ENCODE measurements around the gene ACAP3. TPM values are rescaled to one million over a fixed set of nuclear protein-coding genes. Genes with fewer than 3 reads are reported as not detected.

ACAP3 gene
- total RNA-seq, 2 donors from 2014 or later, result 32.5 to 60.5 TPM

GRCh38 chr1:1348420-1349255 is 40.9 kb upstream of the ACAP3 start:
- Mint-ChIP-seq H3K9me3 (no peaks in the 10 kb centered on the region), H3K27me3 (peaks cover 0 to 3% of the 10 kb centered on the region in 2 donors), H3K36me3 (no peaks in the 10 kb centered on the region), H3K4me3 (peak overlapping the region; percentile 69), H3K27ac (no peak overlapping the region), H3K4me1 (ENCODE audit: low read depth in 2 of 2) (peaks cover 0 to 11% of the 10 kb centered on the region in 2 donors)
- peak; percentile 53 to 64 for ATAC-seq
- DNase-seq (ENCODE audit: low spot score), result no peak

DNA sequence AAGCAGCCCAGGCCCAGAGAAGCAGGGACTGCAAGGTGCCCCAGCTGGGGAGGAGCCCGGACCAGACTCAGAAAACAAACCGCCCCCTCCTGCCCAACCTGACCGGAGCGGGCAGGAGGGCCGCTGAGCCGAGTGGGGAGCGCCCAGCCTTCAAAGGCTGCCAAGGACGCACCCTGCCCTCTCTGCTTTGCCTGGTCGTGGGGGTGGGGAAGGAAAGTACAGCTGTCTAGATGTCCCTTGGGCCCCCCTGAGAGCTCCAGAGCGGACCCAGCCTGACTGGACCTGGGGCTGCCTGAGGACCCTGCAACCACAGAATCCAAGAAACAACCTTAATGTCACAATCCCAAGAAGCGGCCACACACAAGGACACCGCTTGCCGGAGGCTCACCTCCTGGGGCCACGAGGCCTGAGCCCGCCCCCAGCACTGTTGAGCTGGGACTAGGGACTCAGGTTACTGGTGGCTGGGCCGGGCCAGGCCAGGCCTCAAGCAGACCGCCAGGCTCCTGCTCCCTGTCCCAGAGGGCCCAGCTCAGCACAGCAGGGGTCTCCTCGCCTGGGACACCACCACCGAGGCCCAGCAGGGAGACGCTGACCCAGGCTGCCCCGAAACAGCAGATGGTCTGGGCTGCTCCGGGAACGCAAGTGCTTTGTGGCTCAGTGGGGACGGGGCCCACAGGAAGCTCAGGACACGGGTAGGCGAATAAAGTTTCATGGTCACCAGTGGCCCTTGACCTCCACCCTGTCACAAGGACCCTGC is 40.1 kb upstream of the ACAP3 start:
- H3K4me1 Mint-ChIP-seq (ENCODE audit: low read depth in 2 of 2), result peaks cover 0 to 13% of the 10 kb centered on the region in 2 donors
- H3K27ac Mint-ChIP-seq, result no peak overlapping the region
- DNase-seq (ENCODE audit: low spot score) (no peak), ATAC-seq (no peak)
- H3K27me3 Mint-ChIP-seq, result peaks cover 0 to 3% of the 10 kb centered on the region in 2 donors
- H3K36me3 Mint-ChIP-seq, result no peaks in the 10 kb centered on the region
- H3K9me3 Mint-ChIP-seq, result no peaks in the 10 kb centered on the region
- H3K4me3 Mint-ChIP-seq, result peak overlapping the region; percentile 69

DNA sequence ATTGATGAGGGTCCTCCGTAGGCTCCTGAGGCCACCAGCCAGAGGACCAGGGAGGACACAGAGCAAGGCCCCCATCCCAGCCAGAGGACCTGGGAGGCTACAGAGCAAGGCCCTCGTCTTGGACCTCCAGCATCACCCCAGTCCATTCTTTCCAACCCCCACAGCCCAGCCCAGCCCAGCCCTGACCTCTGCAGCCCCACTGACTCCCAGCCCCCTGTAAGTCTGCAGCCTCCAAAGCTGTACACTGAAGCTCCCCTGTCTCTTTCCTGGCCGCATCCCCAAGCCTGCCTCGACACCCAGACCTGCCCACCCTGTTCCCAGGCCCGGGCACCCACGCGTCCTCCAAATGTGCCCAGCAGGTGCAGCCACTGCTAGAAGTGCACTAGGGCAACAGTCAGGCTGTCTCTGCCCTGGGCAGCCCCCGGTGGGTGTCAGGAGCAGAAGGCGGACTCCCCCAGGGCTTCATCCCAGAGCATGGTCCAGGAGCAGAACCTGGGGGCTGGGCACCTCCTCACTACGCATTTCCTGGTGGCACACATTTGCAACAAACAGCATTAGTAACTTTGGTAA is 39.4 kb upstream of the ACAP3 start:
- Mint-ChIP-seq H3K27me3 (no peaks in the 10 kb centered on the region), H3K9me3 (no peaks in the 10 kb centered on the region), H3K27ac (peak overlapping the region in 1 of 2 donors; percentile 35), H3K4me1 (ENCODE audit: low read depth in 2 of 2) (peaks cover 0 to 10% of the 10 kb centered on the region in 2 donors), H3K4me3 (peak overlapping the region; percentile 69), H3K36me3 (no peaks in the 10 kb centered on the region)
- DNase-seq (ENCODE audit: low spot score), result no peak
- no peak for ATAC-seq

- H3K27me3 Mint-ChIP-seq, result no peaks in the 10 kb centered on the region
- H3K27ac Mint-ChIP-seq, result peak overlapping the region in 1 of 2 donors; percentile 35
- no peak for DNase-seq (ENCODE audit: low spot score)
- ATAC-seq, result no peak
- H3K4me3 Mint-ChIP-seq, result no peak overlapping the region
- H3K4me1 Mint-ChIP-seq (ENCODE audit: low read depth in 2 of 2), result peaks cover 0 to 8% of the 10 kb centered on the region in 2 donors
- H3K36me3 Mint-ChIP-seq, result no peaks in the 10 kb centered on the region
- no peaks in the 10 kb centered on the region for H3K9me3 Mint-ChIP-seq
Observed at GRCh38 chr1:1346501-1346890, 38.8 kb upstream of the ACAP3 start.

DNA sequence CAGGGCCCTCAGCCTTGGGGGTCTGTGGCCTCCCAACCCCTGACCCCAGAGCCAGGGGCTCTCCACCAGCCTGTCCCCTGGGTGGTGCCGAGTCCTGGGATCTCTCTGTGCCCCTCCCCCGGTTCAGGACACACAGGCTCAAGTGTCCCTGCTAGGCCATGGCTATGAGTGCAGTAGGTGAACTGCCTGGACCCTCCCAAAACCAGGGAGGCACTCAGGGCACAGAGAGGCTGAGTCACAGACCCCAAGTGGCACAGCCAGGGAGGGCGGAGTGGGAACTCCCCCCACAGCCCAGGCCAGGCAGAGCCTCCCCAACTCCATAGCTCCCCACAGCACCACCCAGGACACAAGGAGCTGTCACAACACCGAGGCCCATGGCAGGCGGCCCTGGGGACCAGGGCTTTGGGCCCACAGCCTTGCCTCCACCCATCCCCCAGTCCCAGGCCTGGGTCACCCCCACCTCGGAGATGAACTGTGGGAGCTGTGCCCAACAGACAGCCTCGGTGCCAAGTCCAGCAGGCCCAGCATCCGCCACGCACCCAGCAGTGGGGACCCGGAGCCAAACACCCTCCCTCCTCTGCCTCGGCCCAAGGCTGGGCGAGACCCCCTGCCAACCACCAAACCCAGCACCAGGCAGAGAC is 38.2 kb upstream of the ACAP3 start:
- DNase-seq (ENCODE audit: low spot score), result no peak
- Mint-ChIP-seq H3K36me3 (no peaks in the 10 kb centered on the region), H3K4me3 (no peak overlapping the region), H3K4me1 (ENCODE audit: low read depth in 2 of 2) (peaks cover 0 to 12% of the 10 kb centered on the region in 2 donors), H3K27ac (no peak overlapping the region), H3K27me3 (no peaks in the 10 kb centered on the region), H3K9me3 (no peaks in the 10 kb centered on the region)
- ATAC-seq, result no peak

GRCh38 chr1:1345384-1345783 is 37.7 kb upstream of the ACAP3 start:
- DNase-seq (ENCODE audit: low spot score) (no peak), ATAC-seq (no peak)
- no peaks in the 10 kb centered on the region for H3K9me3 Mint-ChIP-seq
- H3K27ac Mint-ChIP-seq, result no peak overlapping the region
- H3K36me3 Mint-ChIP-seq, result no peaks in the 10 kb centered on the region
- H3K4me3 Mint-ChIP-seq, result no peak overlapping the region
- peaks cover 0 to 13% of the 10 kb centered on the region in 2 donors for H3K4me1 Mint-ChIP-seq (ENCODE audit: low read depth in 2 of 2)
- H3K27me3 Mint-ChIP-seq, result no peaks in the 10 kb centered on the region

- Mint-ChIP-seq H3K4me1 (ENCODE audit: low read depth in 2 of 2) (peaks cover 0 to 13% of the 10 kb centered on the region in 2 donors), H3K27ac (no peak overlapping the region)
Observed at GRCh38 chr1:1344655-1345361, 37.1 kb upstream of the ACAP3 start.

DNA sequence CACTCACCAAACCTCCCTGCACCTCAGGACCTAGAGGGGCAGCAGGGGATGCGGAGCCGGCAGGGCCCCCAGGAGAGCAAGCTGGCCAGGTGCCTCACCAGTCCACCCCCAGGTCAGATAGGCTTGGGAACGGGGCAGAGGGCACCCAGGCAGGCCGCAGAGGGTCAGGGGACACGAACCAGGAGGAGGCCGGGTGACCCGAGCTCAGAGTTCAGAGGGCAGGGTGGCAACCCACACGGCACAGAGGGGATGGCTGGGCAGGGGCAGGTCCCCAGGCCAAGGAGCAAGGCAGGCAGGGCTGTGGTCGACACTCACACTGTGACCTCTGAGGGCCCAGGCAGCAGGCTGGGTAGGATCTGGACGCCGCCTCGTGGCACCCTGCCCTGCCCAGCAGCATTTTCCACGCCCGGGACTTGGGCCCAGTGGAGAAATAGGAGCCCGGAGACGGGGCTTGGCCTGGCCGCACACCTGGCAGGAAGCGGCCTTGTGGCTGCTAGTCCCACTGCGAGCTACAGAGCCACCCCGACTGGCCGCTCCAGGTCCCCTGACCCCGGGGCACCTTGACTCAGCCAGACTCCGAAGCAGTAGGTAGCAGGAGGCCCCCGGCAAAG is 36.2 kb upstream of the ACAP3 start:
- Mint-ChIP-seq H3K27me3 (no peaks in the 10 kb centered on the region), H3K36me3 (no peaks in the 10 kb centered on the region), H3K4me3 (no peak overlapping the region), H3K4me1 (ENCODE audit: low read depth in 2 of 2) (peaks cover 0 to 15% of the 10 kb centered on the region in 2 donors), H3K27ac (no peak overlapping the region), H3K9me3 (no peaks in the 10 kb centered on the region)
- ATAC-seq (no peak), DNase-seq (ENCODE audit: low spot score) (no peak)

More at GRCh38 chr1:1344655-1345361, 37.1 kb upstream of the ACAP3 start:
- H3K27me3 Mint-ChIP-seq, result no peaks in the 10 kb centered on the region
- DNase-seq (ENCODE audit: low spot score), result no peak
- no peaks in the 10 kb centered on the region for H3K36me3 Mint-ChIP-seq
- H3K9me3 Mint-ChIP-seq, result no peaks in the 10 kb centered on the region
- ATAC-seq, result no peak
- no peak overlapping the region for H3K4me3 Mint-ChIP-seq

GRCh38 chr1:1342584-1343115 is 34.9 kb upstream of the ACAP3 start:
- no peaks in the 10 kb centered on the region for H3K36me3 Mint-ChIP-seq
- H3K4me1 Mint-ChIP-seq (ENCODE audit: low read depth in 2 of 2), result peaks cover 0 to 15% of the 10 kb centered on the region in 2 donors
- no peak overlapping the region for H3K27ac Mint-ChIP-seq
- H3K4me3 Mint-ChIP-seq, result no peak overlapping the region
- DNase-seq (ENCODE audit: low spot score), result no peak
- no peaks in the 10 kb centered on the region for H3K27me3 Mint-ChIP-seq
- no peaks in the 10 kb centered on the region for H3K9me3 Mint-ChIP-seq
- no peak for ATAC-seq

- DNase-seq (ENCODE audit: low spot score), result no peak
- no peak for ATAC-seq
- no peak overlapping the region for H3K27ac Mint-ChIP-seq
- H3K4me1 Mint-ChIP-seq (ENCODE audit: low read depth in 2 of 2), result peaks cover 0 to 12% of the 10 kb centered on the region in 2 donors
- no peaks in the 10 kb centered on the region for H3K27me3 Mint-ChIP-seq
- H3K36me3 Mint-ChIP-seq, result no peaks in the 10 kb centered on the region
- no peak overlapping the region for H3K4me3 Mint-ChIP-seq
- H3K9me3 Mint-ChIP-seq, result no peaks in the 10 kb centered on the region
Observed at GRCh38 chr1:1342061-1342562, 34.4 kb upstream of the ACAP3 start.

GRCh38 chr1:1341549-1342021 is 33.9 kb upstream of the ACAP3 start:
- Mint-ChIP-seq H3K27me3 (no peaks in the 10 kb centered on the region), H3K27ac (no peak overlapping the region), H3K36me3 (no peaks in the 10 kb centered on the region), H3K9me3 (no peaks in the 10 kb centered on the region), H3K4me3 (no peak overlapping the region), H3K4me1 (ENCODE audit: low read depth in 2 of 2) (peaks cover 0 to 9% of the 10 kb centered on the region in 2 donors)
- DNase-seq (ENCODE audit: low spot score), result no peak
- ATAC-seq, result no peak

DNA sequence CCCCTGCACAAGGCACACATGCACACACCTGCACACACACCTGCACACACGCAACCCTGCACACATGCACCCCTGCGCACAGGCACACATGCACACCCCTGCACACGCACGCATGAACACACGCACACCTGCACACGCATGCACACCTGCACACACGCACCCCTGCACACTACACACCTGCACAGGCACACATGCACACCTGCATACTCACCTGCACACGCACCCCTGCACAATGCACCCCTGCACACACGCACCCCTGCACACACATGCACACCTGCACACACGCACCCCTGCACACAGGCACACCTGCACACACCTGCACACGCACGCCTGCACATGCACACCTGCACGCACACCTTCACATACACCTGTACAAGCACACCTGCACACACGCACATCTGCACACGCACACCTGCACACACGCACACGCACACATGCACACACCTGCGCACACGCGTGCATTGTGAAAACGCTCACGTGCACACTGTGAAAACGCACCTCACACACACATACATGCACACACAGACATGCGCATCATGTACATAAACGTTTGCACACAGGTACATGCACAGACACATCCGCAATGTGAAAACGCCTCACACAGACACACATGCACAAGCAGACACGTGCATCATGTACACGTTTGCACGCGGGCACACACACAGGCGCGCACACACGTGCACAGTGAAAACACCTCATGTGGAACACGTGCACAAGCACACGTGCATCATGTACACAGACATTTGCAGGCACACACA is 33.2 kb upstream of the ACAP3 start:
- H3K4me3 Mint-ChIP-seq, result no peak overlapping the region
- ATAC-seq (no peak), DNase-seq (ENCODE audit: low spot score) (no peak)
- no peak overlapping the region for H3K27ac Mint-ChIP-seq
- no peaks in the 10 kb centered on the region for H3K36me3 Mint-ChIP-seq
- no peaks in the 10 kb centered on the region for H3K9me3 Mint-ChIP-seq
- H3K4me1 Mint-ChIP-seq (ENCODE audit: low read depth in 2 of 2), result peaks cover 0 to 9% of the 10 kb centered on the region in 2 donors
- H3K27me3 Mint-ChIP-seq, result no peaks in the 10 kb centered on the region
